ENCODE data around the gene TMEM135.
"Not testable (repeated sequence)": the region's sequence is repeated elsewhere in the genome, so short reads cannot be mapped to it uniquely, and the experiment has no call there.

The TMEM135 gene

GRCh38 chr11:87169076-87169475 lies 131.3 kb downstream of the TMEM135 start:
- no CpG with 5 or more reads among the region's 3 CpGs for WGBS (ENCODE audit: extremely low coverage, insufficient coverage, low lambda C conversion rate)
- H3K27ac ChIP-seq (ENCODE audit: low read depth, low read length); H2BK15ac ChIP-seq (replicated peaks; ENCODE audit: low read depth); DNase-seq; H3K4me2 ChIP-seq (ENCODE audit: low read length); H3K4me3 ChIP-seq (ENCODE audit: low read length); H2BK5ac ChIP-seq (ENCODE audit: low read length); H3K4me1 ChIP-seq (ENCODE audit: control insufficient read depth, low read depth, low read length); H3K18ac ChIP-seq (ENCODE audit: low read length); H3K9ac ChIP-seq (ENCODE audit: low read length); H3K27me3 ChIP-seq (ENCODE audit: insufficient read depth, low read length, poor library complexity); H3K56ac ChIP-seq (ENCODE audit: low read length); H3K79me2 ChIP-seq (ENCODE audit: control insufficient read depth, insufficient read depth, low read length); H3K23ac ChIP-seq (ENCODE audit: low read length); H3K79me1 ChIP-seq (ENCODE audit: low read length); H3K36me3 ChIP-seq (ENCODE audit: control insufficient read depth, insufficient read depth, low read length); H2BK120ac ChIP-seq (ENCODE audit: low read depth, low read length); H3K4ac ChIP-seq (ENCODE audit: low read depth, low read length); H4K8ac ChIP-seq (ENCODE audit: low read depth, low read length); H2AK5ac ChIP-seq (ENCODE audit: low read length); H4K5ac ChIP-seq (ENCODE audit: low read length): not testable (repeated sequence)

- no peaks in the 10 kb centered on the region for H3K4me1 ChIP-seq (ENCODE audit: control insufficient read depth, low read depth, low read length)
- H3K9ac ChIP-seq (ENCODE audit: low read length): no peak overlapping the region
- no peak overlapping the region for H3K4me2 ChIP-seq (ENCODE audit: low read length)
- H2BK5ac ChIP-seq (ENCODE audit: low read length): no peak overlapping the region
- no peak overlapping the region for H2BK120ac ChIP-seq (ENCODE audit: low read depth, low read length)
- H4K8ac ChIP-seq (ENCODE audit: low read depth, low read length): no peak overlapping the region
- DNase-seq: no peak
- H3K79me1 ChIP-seq (ENCODE audit: low read length): peaks cover 2% of the 10 kb centered on the region
- H3K4ac ChIP-seq (ENCODE audit: low read depth, low read length): no peak overlapping the region
- no peak overlapping the region for H3K56ac ChIP-seq (ENCODE audit: low read length)
- H3K79me2 ChIP-seq (ENCODE audit: control insufficient read depth, insufficient read depth, low read length): no peaks in the 10 kb centered on the region
- H3K4me3 ChIP-seq (ENCODE audit: low read length): no peak overlapping the region
- no peak overlapping the region for H3K27ac ChIP-seq (ENCODE audit: low read depth, low read length)
- no peak overlapping the region for H2AK5ac ChIP-seq (ENCODE audit: low read length)
- WGBS (ENCODE audit: extremely low coverage, insufficient coverage, low lambda C conversion rate): no CpG with 5 or more reads among the region's 3 CpGs
- no peak overlapping the region for H2BK15ac ChIP-seq (replicated peaks; ENCODE audit: low read depth)
- H3K36me3 ChIP-seq (ENCODE audit: control insufficient read depth, insufficient read depth, low read length): no peaks in the 10 kb centered on the region
- no peaks in the 10 kb centered on the region for H3K27me3 ChIP-seq (ENCODE audit: insufficient read depth, low read length, poor library complexity)
- no peak overlapping the region for H4K5ac ChIP-seq (ENCODE audit: low read length)
- H3K23ac ChIP-seq (ENCODE audit: low read length): no peak overlapping the region
- no peak overlapping the region for H3K18ac ChIP-seq (ENCODE audit: low read length)
These were observed 135.7 kb downstream of the TMEM135 start for GRCh38 chr11:87173185-87174039.

GRCh38 chr11:87174870-87175269 lies 137.1 kb downstream of the TMEM135 start:
- Histone ChIP-seq H3K79me1 (ENCODE audit: low read length) (peaks cover 2% of the 10 kb centered on the region), H2BK120ac (ENCODE audit: low read depth, low read length) (no peak overlapping the region), H2BK5ac (ENCODE audit: low read length) (no peak overlapping the region), H3K23ac (ENCODE audit: low read length) (no peak overlapping the region), H3K9ac (ENCODE audit: low read length) (no peak overlapping the region), H3K18ac (ENCODE audit: low read length) (no peak overlapping the region), H2AK5ac (ENCODE audit: low read length) (no peak overlapping the region), H3K4me1 (ENCODE audit: control insufficient read depth, low read depth, low read length) (no peaks in the 10 kb centered on the region), H3K56ac (ENCODE audit: low read length) (no peak overlapping the region), H3K27ac (ENCODE audit: low read depth, low read length) (no peak overlapping the region), H4K5ac (ENCODE audit: low read length) (no peak overlapping the region), H3K4ac (ENCODE audit: low read depth, low read length) (no peak overlapping the region), H3K27me3 (ENCODE audit: insufficient read depth, low read length, poor library complexity) (no peaks in the 10 kb centered on the region), H2BK15ac (replicated peaks; ENCODE audit: low read depth) (no peak overlapping the region), H3K4me2 (ENCODE audit: low read length) (no peak overlapping the region), H3K4me3 (ENCODE audit: low read length) (no peak overlapping the region), H3K79me2 (ENCODE audit: control insufficient read depth, insufficient read depth, low read length) (no peaks in the 10 kb centered on the region), H4K8ac (ENCODE audit: low read depth, low read length) (no peak overlapping the region), H3K36me3 (ENCODE audit: control insufficient read depth, insufficient read depth, low read length) (no peaks in the 10 kb centered on the region)
- DNase-seq: no peak

GRCh38 chr11:87176044-87176443 lies 138.3 kb downstream of the TMEM135 start:
- H3K4me2 ChIP-seq (ENCODE audit: low read length): no peak overlapping the region
- no CpG with 5 or more reads among the region's 2 CpGs for whole genome bisulfite sequencing (ENCODE audit: extremely low coverage, insufficient coverage, low lambda C conversion rate)
- no peak overlapping the region for H2AK5ac ChIP-seq (ENCODE audit: low read length)
- H2BK5ac ChIP-seq (ENCODE audit: low read length): no peak overlapping the region
- no peak overlapping the region for H2BK120ac ChIP-seq (ENCODE audit: low read depth, low read length)
- no peaks in the 10 kb centered on the region for H3K36me3 ChIP-seq (ENCODE audit: control insufficient read depth, insufficient read depth, low read length)
- H3K79me2 ChIP-seq (ENCODE audit: control insufficient read depth, insufficient read depth, low read length): no peaks in the 10 kb centered on the region
- no peak overlapping the region for H3K27ac ChIP-seq (ENCODE audit: low read depth, low read length)
- H4K8ac ChIP-seq (ENCODE audit: low read depth, low read length): no peak overlapping the region
- no peak overlapping the region for H3K4ac ChIP-seq (ENCODE audit: low read depth, low read length)
- H3K56ac ChIP-seq (ENCODE audit: low read length): no peak overlapping the region
- no peak overlapping the region for H2BK15ac ChIP-seq (replicated peaks; ENCODE audit: low read depth)
- no peak overlapping the region for H3K18ac ChIP-seq (ENCODE audit: low read length)
- no peak overlapping the region for H4K5ac ChIP-seq (ENCODE audit: low read length)
- no peaks in the 10 kb centered on the region for H3K4me1 ChIP-seq (ENCODE audit: control insufficient read depth, low read depth, low read length)
- H3K79me1 ChIP-seq (ENCODE audit: low read length): no peaks in the 10 kb centered on the region
- H3K9ac ChIP-seq (ENCODE audit: low read length): no peak overlapping the region
- peak; percentile 68 for DNase-seq
- no peak overlapping the region for H3K4me3 ChIP-seq (ENCODE audit: low read length)
- no peak overlapping the region for H3K23ac ChIP-seq (ENCODE audit: low read length)
- H3K27me3 ChIP-seq (ENCODE audit: insufficient read depth, low read length, poor library complexity): no peaks in the 10 kb centered on the region

- Histone ChIP-seq H3K18ac (ENCODE audit: low read length) (no peak overlapping the region), H3K27me3 (ENCODE audit: insufficient read depth, low read length, poor library complexity) (no peaks in the 10 kb centered on the region), H3K9ac (ENCODE audit: low read length) (no peak overlapping the region), H4K5ac (ENCODE audit: low read length) (no peak overlapping the region), H3K36me3 (ENCODE audit: control insufficient read depth, insufficient read depth, low read length) (no peaks in the 10 kb centered on the region), H3K4me2 (ENCODE audit: low read length) (no peak overlapping the region), H3K79me1 (ENCODE audit: low read length) (no peaks in the 10 kb centered on the region), H3K4me3 (ENCODE audit: low read length) (no peak overlapping the region), H2BK120ac (ENCODE audit: low read depth, low read length) (no peak overlapping the region), H3K4ac (ENCODE audit: low read depth, low read length) (no peak overlapping the region), H4K8ac (ENCODE audit: low read depth, low read length) (no peak overlapping the region), H3K56ac (ENCODE audit: low read length) (no peak overlapping the region), H3K23ac (ENCODE audit: low read length) (no peak overlapping the region), H3K4me1 (ENCODE audit: control insufficient read depth, low read depth, low read length) (no peaks in the 10 kb centered on the region), H2BK15ac (replicated peaks; ENCODE audit: low read depth) (no peak overlapping the region), H2AK5ac (ENCODE audit: low read length) (no peak overlapping the region), H2BK5ac (ENCODE audit: low read length) (no peak overlapping the region), H3K27ac (ENCODE audit: low read depth, low read length) (no peak overlapping the region), H3K79me2 (ENCODE audit: control insufficient read depth, insufficient read depth, low read length) (no peaks in the 10 kb centered on the region)
- WGBS (ENCODE audit: extremely low coverage, insufficient coverage, low lambda C conversion rate): no CpG with 5 or more reads among the region's 1 CpG
- no peak for DNase-seq
These were observed 141.9 kb downstream of the TMEM135 start for GRCh38 chr11:87179621-87180020.

- Histone ChIP-seq H3K27ac (ENCODE audit: low read depth, low read length) (no peak overlapping the region), H2BK5ac (ENCODE audit: low read length) (no peak overlapping the region), H3K27me3 (ENCODE audit: insufficient read depth, low read length, poor library complexity) (no peaks in the 10 kb centered on the region), H3K23ac (ENCODE audit: low read length) (no peak overlapping the region), H3K9ac (ENCODE audit: low read length) (no peak overlapping the region), H3K18ac (ENCODE audit: low read length) (no peak overlapping the region), H3K36me3 (ENCODE audit: control insufficient read depth, insufficient read depth, low read length) (no peaks in the 10 kb centered on the region), H3K4me2 (ENCODE audit: low read length) (no peak overlapping the region), H4K8ac (ENCODE audit: low read depth, low read length) (no peak overlapping the region), H3K79me1 (ENCODE audit: low read length) (no peaks in the 10 kb centered on the region), H3K79me2 (ENCODE audit: control insufficient read depth, insufficient read depth, low read length) (no peaks in the 10 kb centered on the region), H3K56ac (ENCODE audit: low read length) (no peak overlapping the region), H4K5ac (ENCODE audit: low read length) (no peak overlapping the region), H2BK120ac (ENCODE audit: low read depth, low read length) (no peak overlapping the region), H3K4ac (ENCODE audit: low read depth, low read length) (no peak overlapping the region), H3K4me1 (ENCODE audit: control insufficient read depth, low read depth, low read length) (no peaks in the 10 kb centered on the region), H2BK15ac (replicated peaks; ENCODE audit: low read depth) (no peak overlapping the region), H3K4me3 (ENCODE audit: low read length) (no peak overlapping the region), H2AK5ac (ENCODE audit: low read length) (no peak overlapping the region)
- no CpG with 5 or more reads among the region's 2 CpGs for WGBS (ENCODE audit: extremely low coverage, insufficient coverage, low lambda C conversion rate)
- no peak for DNase-seq
These were observed 143.0 kb downstream of the TMEM135 start for GRCh38 chr11:87180742-87181141.
